ENCODE data around the gene HINFP. TPM values are rescaled to one million over a fixed set of nuclear protein-coding genes. Genes with fewer than 3 reads are reported as not detected.

The HINFP gene
- total and polyA plus RNA-seq, 9 of the 15 experiments (the other 6 are each of a cell fraction or from before 2014, with no cell fraction given), result 13.8 to 34.1 (median 22.5) TPM

DNA sequence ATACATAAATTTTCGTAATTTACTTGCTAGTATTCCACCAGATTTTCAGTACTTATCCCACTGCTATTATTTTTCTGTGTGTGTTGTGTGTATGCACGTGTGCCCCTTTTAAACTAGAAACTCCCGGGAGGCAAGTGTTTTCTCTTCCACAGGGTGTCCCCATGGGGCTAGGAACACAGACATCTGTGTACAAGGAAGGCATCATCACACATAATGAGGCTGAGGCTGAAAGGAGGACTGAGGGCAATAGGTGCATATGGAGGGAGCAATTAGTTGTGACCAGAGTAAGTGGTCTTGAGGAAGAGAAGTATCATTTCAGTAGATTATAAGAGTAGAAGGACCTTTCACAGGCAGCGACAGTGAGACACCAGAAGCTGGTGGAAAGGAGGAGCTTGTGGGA is 17.6 kb upstream of the HINFP start (continued):
- TF ChIP-seq NCOR1 (IDR thresholded peaks at IDR 0.05) (no peak), EP400 (IDR thresholded peaks at IDR 0.05) (peak; percentile 34; the same call in 1 of the 2 replicates), GTF2A2 (tag; IDR thresholded peaks at IDR 0.05) (no peak), ZNF395 (CRISPR knock-in tag; IDR thresholded peaks at IDR 0.05) (no peak), ZFX (CRISPR knock-in tag; IDR thresholded peaks at IDR 0.05) (peak; percentile 16; the same call in 1 of the 2 replicates), BHLHE40 (IDR thresholded peaks at IDR 0.05; ENCODE audit: low read length) (peak; percentile 28; the same call in 1 of the 2 replicates), ESRRB (CRISPR knock-in tag; IDR thresholded peaks at IDR 0.05; ENCODE audit: borderline replicate concordance) (no peak), DEAF1 (CRISPR knock-in tag; IDR thresholded peaks at IDR 0.05) (peak; percentile 39; the same call in 1 of the 2 replicates), REST (IDR thresholded peaks at IDR 0.05; ENCODE audit: borderline replicate concordance) (peak; percentile 74; the same call in 1 of the 2 replicates), REST (CRISPR knock-in tag; IDR thresholded peaks at IDR 0.05; ENCODE audit: low read depth) (no peak), HOXB6 (CRISPR knock-in tag; IDR thresholded peaks at IDR 0.05; ENCODE audit: borderline replicate concordance) (no peak), JUNB (CRISPR knock-in tag; conservative IDR thresholded peaks at IDR 0.05) (no peak), ZBTB1 (CRISPR knock-in tag; IDR thresholded peaks at IDR 0.05; ENCODE audit: borderline replicate concordance, low read depth) (no peak)
- TF ChIP-seq, protein P1, sequence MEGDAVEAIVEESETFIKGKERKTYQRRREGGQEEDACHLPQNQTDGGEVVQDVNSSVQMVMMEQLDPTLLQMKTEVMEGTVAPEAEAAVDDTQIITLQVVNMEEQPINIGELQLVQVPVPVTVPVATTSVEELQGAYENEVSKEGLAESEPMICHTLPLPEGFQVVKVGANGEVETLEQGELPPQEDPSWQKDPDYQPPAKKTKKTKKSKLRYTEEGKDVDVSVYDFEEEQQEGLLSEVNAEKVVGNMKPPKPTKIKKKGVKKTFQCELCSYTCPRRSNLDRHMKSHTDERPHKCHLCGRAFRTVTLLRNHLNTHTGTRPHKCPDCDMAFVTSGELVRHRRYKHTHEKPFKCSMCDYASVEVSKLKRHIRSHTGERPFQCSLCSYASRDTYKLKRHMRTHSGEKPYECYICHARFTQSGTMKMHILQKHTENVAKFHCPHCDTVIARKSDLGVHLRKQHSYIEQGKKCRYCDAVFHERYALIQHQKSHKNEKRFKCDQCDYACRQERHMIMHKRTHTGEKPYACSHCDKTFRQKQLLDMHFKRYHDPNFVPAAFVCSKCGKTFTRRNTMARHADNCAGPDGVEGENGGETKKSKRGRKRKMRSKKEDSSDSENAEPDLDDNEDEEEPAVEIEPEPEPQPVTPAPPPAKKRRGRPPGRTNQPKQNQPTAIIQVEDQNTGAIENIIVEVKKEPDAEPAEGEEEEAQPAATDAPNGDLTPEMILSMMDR (IDR thresholded peaks at IDR 0.05 in 2 of 3, conservative IDR thresholded peaks at IDR 0.05 in 1 of 3; ENCODE audit: insufficient read depth in 2 of 3, low read depth in 1 of 3, low read length in 3 of 3), result peak; percentile 41 to 64 (median 53); a peak in 5 of 6 replicates
